B cell (primary cell): ENCODE data around the gene UTP15. TPM values are rescaled to one million over a fixed set of nuclear protein-coding genes. Genes with fewer than 3 reads are reported as not detected.

ENCODE experiments used
- ATAC-seq: fragments of 200-7000 bp; cut with Tn5 transposase; one replicate; pipeline ENCODE4 v1.10.0; 2021; ENCODE audit warnings: low read depth, mild to moderate bottlenecking, moderate number of reproducible peaks, moderate library complexity
- CTCF ChIA-PET: fragments of 350-600 bp; sonication (Branson Sonifier 250); formaldehyde crosslinking; loops from one replicate; lab custom pipeline; 2021; ENCODE audit warnings: antibody characterized with exemption, inconsistent platforms; lab: Charles Lee
- POLR2A ChIA-PET: fragments of 350-600 bp; sonication (Branson Sonifier 250); formaldehyde crosslinking; loops from one replicate; lab custom pipeline; 2021; ENCODE audit warnings: antibody characterized with exemption; lab: Charles Lee
- DNase-seq: peaks from one replicate; pipeline ENCODE4 v3.0.0; 2013
- H2AFZ ChIP-seq: 2 replicates; pipeline ENCODE4 v1.6.1; 2012; ENCODE audit warnings: mild to moderate bottlenecking, low read depth, low read length; ENCODE audit not compliant: insufficient read depth, poor library complexity, severe bottlenecking
- H3K27ac ChIP-seq, 2 donors: 1 replicate in 1 of 2; 2 replicates in 1 of 2; pipeline ENCODE4 v1.5.1; 2012 to 2013; ENCODE audit warnings: low read length in 2 of 2, mild to moderate bottlenecking in 2 of 2, moderate library complexity in 1 of 2
- H3K27me3 ChIP-seq, 4 experiments: fragments of 200-600 bp in 1 of 4; sonication (generic) in 1 of 4; replicated peaks in 1 of 4; 1 replicate in 2 of 4; 2 replicates in 2 of 4; pipeline versions ENCODE4 v1.6.1 to v1.7.0; 2013 to 2016; ENCODE audit warnings: low read length in 3 of 4, mild to moderate bottlenecking in 2 of 4, mixed read lengths in 1 of 4, moderate library complexity in 1 of 4; ENCODE audit not compliant: insufficient read depth in 4 of 4, control insufficient read depth in 3 of 4; ENCODE audit errors: control extremely low read depth in 1 of 4
- H3K36me3 ChIP-seq, 2 experiments: replicated peaks in 1 of 2; 1 replicate in 1 of 2; 2 replicates in 1 of 2; pipeline versions ENCODE4 v1.6.1 to v1.7.1; 2013; ENCODE audit warnings: low read length in 1 of 2; ENCODE audit not compliant: insufficient read depth in 2 of 2, control insufficient read depth in 1 of 2; ENCODE audit errors: control extremely low read depth in 1 of 2, extremely low read depth in 1 of 2
- H3K4me1 ChIP-seq, 2 donors: fragments of 200-600 bp in 1 of 2; sonication (generic) in 1 of 2; 1 replicate in 1 of 2; 2 replicates in 1 of 2; pipeline versions ENCODE4 v1.5.1 to v1.6.1; 2013 to 2017; ENCODE audit warnings: low read length in 2 of 2; ENCODE audit not compliant: control insufficient read depth in 2 of 2, insufficient read depth in 2 of 2
- H3K4me2 ChIP-seq: replicated peaks from 2 replicates; pipeline ENCODE3; 2012; ENCODE audit warnings: mild to moderate bottlenecking, low read depth, low read length; ENCODE audit not compliant: poor library complexity, severe bottlenecking
- H3K4me3 ChIP-seq, 5 experiments: fragments of 200-600 bp in 1 of 5; sonication (generic) in 1 of 5; 1 replicate in 3 of 5; 2 replicates in 2 of 5; pipeline versions ENCODE4 v1.5.1 to v1.7.0; 2011 to 2016; ENCODE audit warnings: low read length in 4 of 5, mild to moderate bottlenecking in 4 of 5, low read depth in 2 of 5, control low read depth in 1 of 5, moderate library complexity in 1 of 5; ENCODE audit not compliant: insufficient read depth in 1 of 5; ENCODE audit errors: control extremely low read depth in 1 of 5, extremely low read depth in 1 of 5
- H3K79me2 ChIP-seq: fragments of 200-600 bp; sonication (generic); one replicate; pipeline ENCODE4 v1.6.0; 2016; ENCODE audit warnings: low read length; ENCODE audit not compliant: control insufficient read depth, insufficient read depth
- H3K9ac ChIP-seq: fragments of 200-600 bp; sonication (generic); 2 replicates; pipeline ENCODE4 v1.6.1; 2017; ENCODE audit warnings: mild to moderate bottlenecking, low read length, moderate library complexity
- H3K9me3 ChIP-seq, 3 donors: one replicate each; pipeline versions ENCODE4 v1.6.1 to v1.7.1; 2013; ENCODE audit warnings: low read length in 2 of 3; ENCODE audit not compliant: control insufficient read depth in 2 of 3, insufficient read depth in 1 of 3; ENCODE audit errors: control extremely low read depth in 1 of 3
- H4K20me1 ChIP-seq: 2 replicates; pipeline ENCODE4 v1.6.0; 2012; ENCODE audit warnings: mild to moderate bottlenecking, low read length; ENCODE audit not compliant: insufficient read depth, control insufficient read depth, poor library complexity, severe bottlenecking
- H3K27ac Mint-ChIP-seq: one replicate; pipeline ENCODE4 v1.8.0; 2021; ENCODE audit warnings: mixed read lengths
- H3K27me3 Mint-ChIP-seq: one replicate; pipeline ENCODE4 v1.8.0; 2021; ENCODE audit warnings: mixed read lengths
- H3K4me1 Mint-ChIP-seq: one replicate; pipeline ENCODE4 v1.8.0; 2021; ENCODE audit warnings: mixed read lengths
- H3K4me3 Mint-ChIP-seq: one replicate; pipeline ENCODE4 v1.8.0; 2021; ENCODE audit warnings: mixed read lengths
- H3K9me3 Mint-ChIP-seq: one replicate; pipeline ENCODE4 v1.8.0; 2022; ENCODE audit warnings: mixed read lengths; ENCODE audit not compliant: insufficient read depth
- EZH2 ChIP-seq: IDR thresholded peaks from 2 replicates; pipeline ENCODE4 v1.6.1; 2012; ENCODE audit warnings: borderline replicate concordance, low read depth, mild to moderate bottlenecking, moderate library complexity, low read length; ENCODE audit not compliant: insufficient read depth, poor library complexity, severe bottlenecking
- WGBS: methylation state at CpG from one replicate; pipeline ENCODE4 v1.1.5; 2013; ENCODE audit warnings: missing lambda C conversion rate; ENCODE audit not compliant: insufficient coverage; 5-methylcytosine and 5-hydroxymethylcytosine counted together
- intact Hi-C: fragments of 100-400 bp; cut with micrococcal nuclease; formaldehyde crosslinking; loops from one replicate; pipeline ENCODE4 v1.10.0; 2022
- polyA plus RNA-seq: library from polyadenylated mRNA; depleted of rRNA; stranded (reverse); fragments of >200 nt; gene quantifications from 2 replicates; pipeline ENCODE4 v1.2.3, GENCODE V29; 2012
- total RNA-seq, 2 donors: library from RNA; stranded (reverse); fragments of 120-200 nt in 1 of 2; gene quantifications; 1 replicate in 1 of 2; 2 replicates in 1 of 2; pipeline versions ENCODE4 v1.2.3 to v1.2.4, GENCODE V29; 2013 to 2022
- TF ChIP-seq, protein P1 (sequence below): fragments of 200-600 bp; IDR thresholded peaks from one replicate; pipeline ENCODE4 v1.8.0; 2022; ENCODE audit warnings: antibody characterized with exemption, mild to moderate bottlenecking

The UTP15 gene
- total and polyA plus RNA-seq, 2 donors (not counting 1 experiment from before 2014, with no cell fraction given): 17.1 to 25.3 TPM

DNA sequence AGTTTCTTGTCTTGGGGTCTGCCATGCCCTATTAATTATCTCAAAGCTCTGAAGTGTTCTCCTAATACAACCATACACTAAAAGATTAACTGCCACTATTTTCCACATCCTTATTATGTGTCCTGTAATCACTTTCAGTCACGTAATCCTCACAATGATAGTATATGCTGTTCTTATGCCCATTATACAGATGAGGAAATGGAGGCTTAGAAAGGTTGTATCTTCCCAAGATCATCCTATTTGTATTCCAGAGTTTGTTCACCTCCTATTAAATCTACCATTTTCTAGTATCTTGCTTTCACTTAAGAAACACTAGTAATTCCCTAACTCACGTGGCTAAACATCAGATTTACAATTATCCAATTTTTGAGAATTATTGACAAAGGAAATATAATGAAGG, 57.5 kb downstream of the UTP15 start:
- Mint-ChIP-seq H3K27me3 (peaks cover 52% of the 10 kb centered on the region), H3K4me1 (peaks cover 3% of the 10 kb centered on the region), H3K4me3 (no peak overlapping the region), H3K27ac (no peak overlapping the region), H3K9me3 (no peaks in the 10 kb centered on the region)
- peaks cover 0 to 15% (median 10%) of the 10 kb centered on the region in 4 experiments for H3K27me3 ChIP-seq
- H3K9ac ChIP-seq: no peak overlapping the region
- no peak overlapping the region for H3K4me2 ChIP-seq
- no peaks in the 10 kb centered on the region for H3K36me3 ChIP-seq
- H3K79me2 ChIP-seq: no peaks in the 10 kb centered on the region
- POLR2A ChIA-PET: no interaction called here
- DNase-seq (no peak), ATAC-seq (no peak)
- TF ChIP-seq, protein P1, sequence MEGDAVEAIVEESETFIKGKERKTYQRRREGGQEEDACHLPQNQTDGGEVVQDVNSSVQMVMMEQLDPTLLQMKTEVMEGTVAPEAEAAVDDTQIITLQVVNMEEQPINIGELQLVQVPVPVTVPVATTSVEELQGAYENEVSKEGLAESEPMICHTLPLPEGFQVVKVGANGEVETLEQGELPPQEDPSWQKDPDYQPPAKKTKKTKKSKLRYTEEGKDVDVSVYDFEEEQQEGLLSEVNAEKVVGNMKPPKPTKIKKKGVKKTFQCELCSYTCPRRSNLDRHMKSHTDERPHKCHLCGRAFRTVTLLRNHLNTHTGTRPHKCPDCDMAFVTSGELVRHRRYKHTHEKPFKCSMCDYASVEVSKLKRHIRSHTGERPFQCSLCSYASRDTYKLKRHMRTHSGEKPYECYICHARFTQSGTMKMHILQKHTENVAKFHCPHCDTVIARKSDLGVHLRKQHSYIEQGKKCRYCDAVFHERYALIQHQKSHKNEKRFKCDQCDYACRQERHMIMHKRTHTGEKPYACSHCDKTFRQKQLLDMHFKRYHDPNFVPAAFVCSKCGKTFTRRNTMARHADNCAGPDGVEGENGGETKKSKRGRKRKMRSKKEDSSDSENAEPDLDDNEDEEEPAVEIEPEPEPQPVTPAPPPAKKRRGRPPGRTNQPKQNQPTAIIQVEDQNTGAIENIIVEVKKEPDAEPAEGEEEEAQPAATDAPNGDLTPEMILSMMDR: no peak
- no peak for TF ChIP-seq EZH2
- CTCF ChIA-PET: no interaction called here
- no peaks in the 10 kb centered on the region for H3K9me3 ChIP-seq
- no peak overlapping the region for H2AFZ ChIP-seq
- H3K4me1 ChIP-seq: peaks cover 0 to 7% of the 10 kb centered on the region in 2 donors
- H3K27ac ChIP-seq: no peak overlapping the region
- no CpG with 5 or more reads among the region's 2 CpGs for WGBS
- no peaks in the 10 kb centered on the region for H4K20me1 ChIP-seq
- intact Hi-C loops: no loop called here
- no peak overlapping the region for H3K4me3 ChIP-seq

DNA sequence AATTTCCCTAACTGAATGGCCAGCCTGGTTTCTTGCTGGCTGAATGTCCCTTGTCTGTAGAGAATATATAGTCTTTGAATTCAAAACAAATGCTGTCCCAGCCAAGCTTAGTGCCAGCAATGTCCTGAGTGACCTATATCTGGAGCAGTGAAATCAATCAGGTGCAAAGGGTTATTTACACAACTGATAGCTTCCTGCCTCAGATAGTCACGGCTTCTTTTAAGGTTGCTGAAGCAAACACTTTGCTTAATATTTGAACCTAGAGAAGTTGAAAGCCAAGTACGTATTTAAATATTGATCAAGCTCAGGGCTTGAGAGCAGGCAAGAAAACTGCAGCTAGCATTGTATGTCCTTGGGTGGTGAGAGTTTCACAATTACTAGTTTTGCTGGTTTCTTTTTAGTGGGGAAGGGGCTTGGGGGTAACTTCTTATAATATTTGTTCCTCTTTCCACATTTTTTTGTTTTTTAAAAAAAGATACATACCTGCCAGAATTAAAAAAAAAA, 58.4 kb downstream of the UTP15 start:
- no peak overlapping the region for H3K27ac Mint-ChIP-seq
- H3K27ac ChIP-seq: no peak overlapping the region
- H3K4me1 Mint-ChIP-seq: peaks cover 3% of the 10 kb centered on the region
- no peak overlapping the region for H2AFZ ChIP-seq
- H3K79me2 ChIP-seq: no peaks in the 10 kb centered on the region
- no peak overlapping the region for H3K4me3 ChIP-seq
- WGBS: 94% methylated on average over 2 of the region's 2 CpGs
- TF ChIP-seq, protein P1: no peak
- TF ChIP-seq EZH2: no peak
- peaks cover 56% of the 10 kb centered on the region for H3K27me3 Mint-ChIP-seq
- intact Hi-C loops: no loop called here
- no peaks in the 10 kb centered on the region for H3K9me3 Mint-ChIP-seq
- no peaks in the 10 kb centered on the region for H3K36me3 ChIP-seq
- no peaks in the 10 kb centered on the region for H3K9me3 ChIP-seq
- DNase-seq (no peak), ATAC-seq (no peak)
- H3K4me1 ChIP-seq: peaks cover 0 to 7% of the 10 kb centered on the region in 2 donors
- H4K20me1 ChIP-seq: no peaks in the 10 kb centered on the region
- H3K4me2 ChIP-seq: no peak overlapping the region
- ChIA-PET POLR2A (no interaction called here), CTCF (no interaction called here)
- no peak overlapping the region for H3K4me3 Mint-ChIP-seq
- peaks cover 0 to 20% (median 12%) of the 10 kb centered on the region in 4 experiments for H3K27me3 ChIP-seq
- H3K9ac ChIP-seq: no peak overlapping the region
